ENCODE measurements around the gene SH3D19. TPM values are rescaled to one million over a fixed set of nuclear protein-coding genes. Genes with fewer than 3 reads are reported as not detected.

Gene SH3D19
- total RNA-seq, 1 donor from 2014 or later: 39.3 TPM

DNA sequence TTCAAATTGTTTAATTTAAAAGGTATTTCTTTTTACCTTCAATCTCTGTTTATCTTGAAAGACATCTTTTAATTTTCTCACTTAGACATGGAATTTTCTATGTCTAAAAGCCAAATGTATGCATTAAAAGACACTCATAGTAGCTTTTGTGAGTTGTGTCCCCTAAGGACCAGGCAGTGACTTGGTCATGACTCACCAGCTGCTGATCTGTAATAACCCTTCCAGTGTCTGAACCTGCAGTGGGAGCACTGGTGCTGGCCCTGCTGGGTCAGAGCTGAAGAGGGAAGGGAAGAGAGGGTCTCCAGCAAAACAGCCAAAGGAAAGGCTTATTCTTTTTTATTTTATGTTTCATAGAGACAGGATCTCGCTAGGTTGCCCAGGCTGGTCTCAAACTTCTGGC lies 31.1 kb upstream of the SH3D19 start:
- Mint-ChIP-seq H3K27ac (no peak overlapping the region), H3K27me3 (ENCODE audit: insufficient read depth, low read depth) (peaks cover 2% of the 10 kb centered on the region), H3K4me3 (no peak overlapping the region), H3K9me3 (no peaks in the 10 kb centered on the region), H3K4me1 (no peaks in the 10 kb centered on the region), H3K36me3 (no peaks in the 10 kb centered on the region)
- Histone ChIP-seq H3K4me1 (no peaks in the 10 kb centered on the region), H3K4me3 (no peak overlapping the region), H3K79me2 (ENCODE audit: low read depth) (no peaks in the 10 kb centered on the region), H3K9me3 (ENCODE audit: low read depth) (no peaks in the 10 kb centered on the region), H3K36me3 (no peaks in the 10 kb centered on the region), H3F3A (ENCODE audit: low read depth) (no peaks in the 10 kb centered on the region), H3K9ac (no peak overlapping the region), H3K27ac (no peak overlapping the region), H3K27me3 (no peaks in the 10 kb centered on the region), H4K20me1 (ENCODE audit: low read depth) (no peaks in the 10 kb centered on the region), H2AFZ (replicated peaks) (no peak overlapping the region), H3K4me2 (no peak overlapping the region)
- TF ChIP-seq, protein P1, sequence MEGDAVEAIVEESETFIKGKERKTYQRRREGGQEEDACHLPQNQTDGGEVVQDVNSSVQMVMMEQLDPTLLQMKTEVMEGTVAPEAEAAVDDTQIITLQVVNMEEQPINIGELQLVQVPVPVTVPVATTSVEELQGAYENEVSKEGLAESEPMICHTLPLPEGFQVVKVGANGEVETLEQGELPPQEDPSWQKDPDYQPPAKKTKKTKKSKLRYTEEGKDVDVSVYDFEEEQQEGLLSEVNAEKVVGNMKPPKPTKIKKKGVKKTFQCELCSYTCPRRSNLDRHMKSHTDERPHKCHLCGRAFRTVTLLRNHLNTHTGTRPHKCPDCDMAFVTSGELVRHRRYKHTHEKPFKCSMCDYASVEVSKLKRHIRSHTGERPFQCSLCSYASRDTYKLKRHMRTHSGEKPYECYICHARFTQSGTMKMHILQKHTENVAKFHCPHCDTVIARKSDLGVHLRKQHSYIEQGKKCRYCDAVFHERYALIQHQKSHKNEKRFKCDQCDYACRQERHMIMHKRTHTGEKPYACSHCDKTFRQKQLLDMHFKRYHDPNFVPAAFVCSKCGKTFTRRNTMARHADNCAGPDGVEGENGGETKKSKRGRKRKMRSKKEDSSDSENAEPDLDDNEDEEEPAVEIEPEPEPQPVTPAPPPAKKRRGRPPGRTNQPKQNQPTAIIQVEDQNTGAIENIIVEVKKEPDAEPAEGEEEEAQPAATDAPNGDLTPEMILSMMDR (IDR thresholded peaks at IDR 0.05): no peak
- TF ChIP-seq EZH2phosphoT487 (IDR thresholded peaks at IDR 0.05) (no peak), EZH2 (IDR thresholded peaks at IDR 0.05) (no peak)
- no peak for DNase-seq (ENCODE audit: low spot score)

DNA sequence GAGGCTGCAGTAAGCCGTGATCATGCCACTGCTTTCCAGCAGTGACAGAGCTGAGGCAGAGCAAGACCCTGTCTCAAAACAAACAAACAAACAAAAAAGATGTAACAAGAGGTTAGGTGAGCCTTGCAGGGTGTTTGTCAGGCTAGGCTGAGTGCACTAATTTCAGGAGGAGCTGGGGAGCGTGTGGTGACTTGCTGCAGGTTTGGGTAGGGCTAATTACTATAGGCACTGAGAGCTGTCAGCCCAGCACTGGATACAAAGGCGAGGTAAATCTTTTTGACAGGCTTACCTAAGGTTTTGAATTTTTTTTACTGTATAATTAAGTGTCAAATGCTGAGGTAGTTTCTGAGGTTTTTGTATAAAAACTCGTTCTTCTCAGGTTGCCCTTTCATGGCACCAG lies 29.8 kb upstream of the SH3D19 start:
- H3K36me3 Mint-ChIP-seq: no peaks in the 10 kb centered on the region

DNA sequence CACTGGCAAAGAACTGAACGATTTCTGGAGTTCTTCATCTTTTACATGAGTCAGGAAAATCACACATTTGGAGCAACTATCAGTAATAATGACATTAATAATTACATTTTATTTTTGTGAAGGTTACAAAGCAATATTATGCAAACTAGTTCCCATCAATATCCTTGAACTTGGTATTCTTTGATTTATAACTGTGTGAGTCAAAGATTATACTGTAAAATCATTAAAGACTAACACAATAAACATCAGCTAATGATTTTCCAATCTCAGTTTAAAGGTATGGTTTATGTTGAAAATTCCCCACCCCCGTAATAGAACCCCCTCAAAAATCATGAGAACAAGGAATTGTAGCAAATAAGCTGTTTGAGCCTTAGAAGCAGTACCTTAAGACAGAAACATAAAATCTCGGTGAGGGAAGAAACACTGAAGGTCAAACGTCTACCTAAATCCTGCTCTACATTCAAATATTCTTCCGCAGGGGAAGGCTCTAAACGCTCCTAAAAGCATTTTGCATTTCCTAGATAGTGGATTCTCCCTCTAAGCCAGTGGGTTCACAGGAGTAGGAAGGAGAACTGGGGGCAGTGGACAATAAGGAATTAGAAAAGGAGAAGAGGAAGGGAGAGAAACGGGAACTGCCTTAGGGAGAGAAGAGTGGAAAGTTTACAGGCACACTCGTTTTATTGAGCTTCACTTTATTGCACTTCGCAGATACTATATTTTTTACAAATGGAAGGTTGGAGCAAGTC lies 22.3 kb upstream of the SH3D19 start:
- no peaks in the 10 kb centered on the region for H3K9me3 ChIP-seq (ENCODE audit: low read depth)
- H3K4me3 ChIP-seq: no peak overlapping the region
- H3K9ac ChIP-seq: no peak overlapping the region
- no peaks in the 10 kb centered on the region for H3K79me2 ChIP-seq (ENCODE audit: low read depth)
- H3K9me3 Mint-ChIP-seq: no peaks in the 10 kb centered on the region
- TF ChIP-seq, protein P1 (IDR thresholded peaks at IDR 0.05): no peak
- TF ChIP-seq EZH2 (IDR thresholded peaks at IDR 0.05) (no peak), EZH2phosphoT487 (IDR thresholded peaks at IDR 0.05) (no peak)
- H4K20me1 ChIP-seq (ENCODE audit: low read depth): no peaks in the 10 kb centered on the region
- H3K4me1 ChIP-seq: peaks cover 3% of the 10 kb centered on the region
- H3K4me2 ChIP-seq: no peak overlapping the region
- H3K4me1 Mint-ChIP-seq: no peaks in the 10 kb centered on the region
- H3K27ac ChIP-seq: no peak overlapping the region
- H3K27ac Mint-ChIP-seq: no peak overlapping the region
- no peaks in the 10 kb centered on the region for H3K36me3 ChIP-seq
- no peaks in the 10 kb centered on the region for H3K27me3 Mint-ChIP-seq (ENCODE audit: insufficient read depth, low read depth)
- H2AFZ ChIP-seq (replicated peaks): no peak overlapping the region
- no peak for DNase-seq (ENCODE audit: low spot score)
- no peaks in the 10 kb centered on the region for H3F3A ChIP-seq (ENCODE audit: low read depth)
- no peaks in the 10 kb centered on the region for H3K27me3 ChIP-seq
- no peak overlapping the region for H3K4me3 Mint-ChIP-seq
- H3K36me3 Mint-ChIP-seq: no peaks in the 10 kb centered on the region

More for the DNA sequence above, 29.8 kb upstream of the SH3D19 start:
- Histone ChIP-seq H3F3A (ENCODE audit: low read depth) (no peaks in the 10 kb centered on the region), H3K9me3 (ENCODE audit: low read depth) (no peaks in the 10 kb centered on the region), H3K36me3 (no peaks in the 10 kb centered on the region), H3K4me3 (no peak overlapping the region), H3K4me2 (no peak overlapping the region), H3K79me2 (ENCODE audit: low read depth) (no peaks in the 10 kb centered on the region), H3K9ac (no peak overlapping the region), H3K27me3 (no peaks in the 10 kb centered on the region), H4K20me1 (ENCODE audit: low read depth) (no peaks in the 10 kb centered on the region), H3K27ac (no peak overlapping the region), H3K4me1 (no peaks in the 10 kb centered on the region), H2AFZ (replicated peaks) (no peak overlapping the region)
- Mint-ChIP-seq H3K9me3 (no peaks in the 10 kb centered on the region), H3K4me3 (no peak overlapping the region), H3K27ac (no peak overlapping the region), H3K4me1 (no peaks in the 10 kb centered on the region), H3K27me3 (ENCODE audit: insufficient read depth, low read depth) (peaks cover 2% of the 10 kb centered on the region)
- DNase-seq (ENCODE audit: low spot score): no peak
- TF ChIP-seq EZH2 (IDR thresholded peaks at IDR 0.05) (no peak), EZH2phosphoT487 (IDR thresholded peaks at IDR 0.05) (no peak)
- TF ChIP-seq, protein P1 (IDR thresholded peaks at IDR 0.05): no peak
